Myometrial cell (primary cell): ENCODE measurements around the gene C1orf105. TPM values are rescaled to one million over a fixed set of nuclear protein-coding genes. Genes with fewer than 3 reads are reported as not detected.

Experiments used
- total RNA-seq: library from RNA; depleted of rRNA; stranded (reverse); fragments of >200 nt; gene quantifications from 2 replicates; pipeline ENCODE4 v1.2.3, GENCODE V29; 2015

Gene C1orf105
- not detected in 2 replicates for total RNA-seq

GRCh38 chr1:172420385-172420784, at the start of gene C1orf105:
Gene C1orf105 (plus strand): TSS chr1:172420685. CDS start chr1:172420886, 201 bp downstream.

GRCh38 chr1:172443666-172444453, 23.4 kb downstream of the C1orf105 start, which contains the start of gene PIGC:
Gene PIGC (minus strand): TSS chr1:172444069. CDS start chr1:172442622, 1,447 bp downstream.

Other genes starting within 250 kb of the C1orf105 start
- 31.4 and 32.4 TPM in 2 replicates for gene PIGC, start 23.4 kb downstream of the C1orf105 start, total RNA-seq
- gene SUCO, start 112.5 kb downstream of the C1orf105 start, total RNA-seq, result 20.8 and 23.0 TPM in 2 replicates
- not detected in 2 replicates for gene FASLG, start 238.4 kb downstream of the C1orf105 start, total RNA-seq